T-helper 1 cell treated with Interleukin-12 subunit alpha and Interleukin-12 subunit beta and Interleukin-4 antibody, amounts not matched to agents 30 ng/mL and 1 ng/mL, for 36 hours (primary cell): ENCODE measurements around the gene R3HDM2. TPM values are rescaled to one million over a fixed set of nuclear protein-coding genes. Genes with fewer than 3 reads are reported as not detected.
"Not testable (repeated sequence)": the region's sequence is repeated elsewhere in the genome, so short reads cannot be mapped to it uniquely, and the experiment has no call there.

Source experiments
- intact Hi-C: fragments of 100-400 bp; cut with micrococcal nuclease; formaldehyde crosslinking; loops from one replicate; pipeline ENCODE4 v1.15.1; 2024
- total RNA-seq: library from RNA; stranded (reverse); gene quantifications from 2 replicates; pipeline ENCODE4 v1.2.3, GENCODE V29; 2022

R3HDM2 gene
- total RNA-seq, 1 donor from 2014 or later, result 68.3 TPM

GRCh38 chr12:57454566-57455373 lies 23.9 kb upstream of the R3HDM2 start, which contains the start of gene INHBE:
Gene INHBE, plus strand, starts transcription at chr12:57455307. Its CDS starts 230 bp downstream, at chr12:57455537.
- intact Hi-C loops, result loop anchor here (5.0 kb wide), 2 partner anchors 288 to 392 kb away; no protein-coding TSS in a partner anchor

DNA sequence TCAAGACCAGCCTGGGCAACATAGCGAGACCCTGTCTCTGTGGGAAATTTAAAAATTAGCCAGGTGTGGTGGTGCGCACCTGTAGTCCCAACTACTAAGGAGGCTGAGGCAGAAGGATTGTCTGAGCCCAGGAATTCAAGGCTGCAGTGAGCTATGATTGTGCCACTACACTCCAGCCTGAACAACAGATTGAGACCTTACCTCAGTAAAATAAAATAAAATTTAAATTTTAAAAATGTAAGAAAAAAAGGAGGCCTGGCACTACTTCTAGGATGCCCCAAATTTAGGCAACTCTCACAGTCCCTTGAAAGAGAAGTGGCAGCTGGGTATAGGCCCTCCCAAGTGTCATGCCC lies 23.3 kb upstream of the R3HDM2 start:
- intact Hi-C loops, result no loop called here

GRCh38 chr12:57452937-57453509 lies 22.2 kb upstream of the R3HDM2 start:
- intact Hi-C loops, result loop anchor here (1.0 kb wide), 4 partner anchors 22 to 190 kb away; partner anchors contain the start of gene R3HDM2

- intact Hi-C loops, result no loop called here
Observed at GRCh38 chr12:57452181-57452936, 21.5 kb upstream of the R3HDM2 start.

DNA sequence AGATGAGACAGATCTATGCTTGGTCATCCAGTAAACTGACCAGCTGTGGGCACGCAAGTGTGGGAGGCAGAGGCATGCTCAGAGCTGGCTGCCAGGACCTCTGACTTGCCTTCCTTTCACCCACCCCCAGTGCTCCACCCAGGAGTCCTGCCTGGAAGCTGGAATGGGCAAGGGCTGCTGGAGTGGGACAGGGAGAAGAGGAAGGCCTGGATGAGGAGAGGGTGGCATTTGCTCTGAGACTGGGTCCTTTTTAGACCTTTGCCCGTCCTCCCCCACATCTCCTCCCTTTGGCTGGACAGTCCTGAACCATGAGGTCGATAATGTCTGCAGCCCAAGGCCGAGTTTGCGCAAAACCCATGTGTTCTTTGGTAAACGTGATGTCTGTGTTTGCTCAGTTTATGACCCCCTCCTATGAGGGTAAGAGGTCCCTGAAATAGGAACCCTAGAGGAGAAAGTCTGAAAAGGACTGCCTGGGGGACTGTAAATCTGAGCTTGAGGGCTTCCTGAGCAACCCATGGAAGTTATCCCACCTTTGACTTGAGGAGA lies 20.5 kb upstream of the R3HDM2 start:
- intact Hi-C loops, result no loop called here

DNA sequence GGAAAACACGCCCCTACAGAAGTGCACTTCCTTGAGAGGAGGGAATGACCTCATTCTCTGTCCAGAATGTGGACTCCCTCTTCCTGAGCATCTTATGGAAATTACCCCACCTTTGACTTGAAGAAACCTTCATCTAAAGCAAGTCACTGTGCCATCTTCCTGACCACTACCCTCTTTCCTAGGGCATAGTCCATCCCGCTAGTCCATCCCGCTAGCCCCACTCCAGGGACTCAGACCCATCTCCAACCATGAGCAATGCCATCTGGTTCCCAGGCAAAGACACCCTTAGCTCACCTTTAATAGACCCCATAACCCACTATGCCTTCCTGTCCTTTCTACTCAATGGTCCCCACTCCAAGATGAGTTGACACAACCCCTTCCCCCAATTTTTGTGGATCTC lies 19.2 kb upstream of the R3HDM2 start:
- intact Hi-C loops, result no loop called here

- intact Hi-C loops, result no loop called here
Observed at GRCh38 chr12:57449375-57449774, 18.5 kb upstream of the R3HDM2 start.

- intact Hi-C loops, result no loop called here
Observed at GRCh38 chr12:57448669-57449068, 17.8 kb upstream of the R3HDM2 start.

DNA sequence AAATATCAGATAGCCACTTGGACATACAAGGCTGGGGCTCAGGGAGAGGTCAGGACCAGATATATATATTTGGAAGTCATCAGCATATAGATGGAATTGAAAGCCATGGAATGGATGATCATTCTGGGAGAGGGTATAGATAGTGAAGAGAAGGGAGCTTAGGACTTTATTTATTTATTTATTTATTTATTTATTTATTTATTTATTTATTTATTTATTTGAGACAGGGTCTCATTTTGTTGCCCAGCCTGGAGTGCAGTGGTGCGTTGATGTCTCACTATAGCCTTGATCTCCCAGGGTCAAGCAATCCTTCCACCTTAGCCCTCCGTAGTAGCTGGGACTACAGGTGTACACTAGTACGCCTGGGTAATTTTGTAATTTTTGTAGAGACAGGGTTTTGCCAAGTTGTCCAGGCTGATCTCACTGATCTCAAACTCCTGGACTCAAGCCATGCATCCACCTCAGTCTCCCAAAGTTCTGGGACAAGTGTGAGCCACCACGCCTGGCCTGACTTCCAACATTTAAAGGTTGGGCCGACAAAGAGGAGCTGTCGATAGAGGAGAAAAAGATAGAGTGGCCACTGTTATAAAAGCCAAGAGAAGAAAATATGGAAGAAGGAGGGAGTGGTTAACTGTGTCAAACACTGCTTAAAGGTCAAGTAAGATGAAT lies 15.6 kb upstream of the R3HDM2 start:
- intact Hi-C loops, result no loop called here

- intact Hi-C loops, result no loop called here
Observed at GRCh38 chr12:57444744-57445143, 13.9 kb upstream of the R3HDM2 start.

GRCh38 chr12:57444337-57444736 lies 13.5 kb upstream of the R3HDM2 start:
- intact Hi-C loops, result not testable (repeated sequence)

- intact Hi-C loops, result no loop called here
Observed at GRCh38 chr12:57441846-57442427, 11.1 kb upstream of the R3HDM2 start.

DNA sequence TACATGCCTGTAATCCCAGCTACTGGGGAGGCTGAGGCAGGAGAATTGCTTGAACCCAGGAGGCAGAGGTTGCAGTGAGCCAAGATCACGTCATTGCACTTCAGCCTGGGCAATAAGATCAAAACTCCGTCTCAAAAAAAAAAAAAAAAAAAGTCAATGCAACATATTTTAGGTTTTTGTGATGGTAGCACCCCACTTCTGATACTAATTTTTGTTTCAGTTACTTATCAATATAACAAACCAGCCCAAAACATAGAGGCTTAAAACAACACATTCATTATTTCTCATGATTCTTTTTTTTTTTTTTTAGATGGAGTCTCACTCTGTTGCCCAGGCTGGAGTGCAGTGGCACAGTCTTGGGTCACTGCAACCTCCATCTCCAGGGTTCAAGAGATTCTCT lies 10.6 kb upstream of the R3HDM2 start:
- intact Hi-C loops, result not testable (repeated sequence)

DNA sequence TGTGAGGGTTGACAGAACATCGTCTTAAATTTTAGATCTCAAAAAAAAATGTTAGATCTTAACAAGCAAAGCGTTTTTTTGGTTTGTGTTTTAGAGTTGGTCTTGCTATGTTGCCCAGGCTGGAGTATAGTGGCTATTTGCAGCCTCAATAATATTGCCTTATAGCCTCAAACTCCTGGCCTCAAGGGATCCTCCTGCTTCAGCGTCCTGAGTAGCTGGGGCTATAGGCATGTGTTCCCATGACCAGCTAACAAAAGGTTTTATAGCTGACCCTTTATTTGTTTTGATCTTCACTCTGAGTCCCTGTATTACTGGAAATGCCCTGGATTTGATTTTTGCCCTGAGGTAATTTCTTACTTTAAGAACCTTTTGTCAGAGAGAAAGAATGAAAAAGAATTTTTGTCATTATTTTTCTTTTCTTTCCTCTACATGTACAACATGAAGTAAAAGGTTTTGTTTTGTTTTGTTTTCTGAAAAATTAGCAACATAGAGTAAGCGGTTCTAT lies 9.0 kb upstream of the R3HDM2 start:
- intact Hi-C loops, result no loop called here

- intact Hi-C loops, result no loop called here
Observed at GRCh38 chr12:57438400-57438799, 7.6 kb upstream of the R3HDM2 start.

DNA sequence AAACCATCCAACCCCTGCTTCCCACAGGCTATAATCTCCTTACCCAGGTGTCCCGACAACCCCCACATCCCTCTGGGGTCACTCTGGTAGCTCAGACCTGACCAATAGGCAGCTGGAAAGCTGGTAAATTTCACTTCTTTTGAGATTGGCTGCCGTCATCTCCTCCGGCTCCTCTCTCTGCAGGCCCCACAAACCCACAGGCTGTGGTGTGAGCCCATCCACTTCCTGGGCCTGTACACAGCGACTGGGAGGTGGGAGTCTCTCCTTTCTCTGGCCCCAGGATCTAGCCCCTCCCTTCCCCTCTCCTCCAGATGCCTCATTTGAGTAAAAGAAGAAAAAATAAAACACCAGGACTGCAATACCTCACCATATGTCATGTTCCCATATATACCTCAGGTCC lies 4.5 kb upstream of the R3HDM2 start:
- intact Hi-C loops, result no loop called here

DNA sequence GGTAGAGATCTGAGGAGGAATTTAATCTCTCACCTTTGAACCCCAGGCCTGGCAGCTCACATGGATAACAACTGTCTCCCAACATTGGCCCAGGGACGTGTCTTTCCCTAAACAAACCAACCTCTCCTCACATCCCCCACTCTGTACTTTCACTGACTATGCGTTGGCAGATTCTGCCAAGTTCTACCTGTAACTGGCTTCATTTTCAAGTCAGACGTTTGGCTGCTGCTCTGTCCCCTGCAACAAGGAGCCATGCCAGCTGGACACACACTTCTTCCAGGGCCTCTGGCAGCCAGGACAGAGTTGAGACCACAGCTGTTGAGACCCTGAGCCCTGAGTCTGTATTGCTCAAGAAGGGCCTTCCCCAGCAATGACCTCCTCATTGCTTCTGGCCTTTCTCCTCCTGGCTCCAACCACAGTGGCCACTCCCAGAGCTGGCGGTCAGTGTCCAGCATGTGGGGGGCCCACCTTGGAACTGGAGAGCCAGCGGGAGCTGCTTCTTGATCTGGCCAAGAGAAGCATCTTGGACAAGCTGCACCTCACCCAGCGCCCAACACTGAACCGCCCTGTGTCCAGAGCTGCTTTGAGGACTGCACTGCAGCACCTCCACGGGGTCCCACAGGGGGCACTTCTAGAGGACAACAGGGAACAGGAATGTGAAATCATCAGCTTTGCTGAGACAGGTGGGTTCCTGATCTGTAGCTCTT lies 3.8 kb upstream of the R3HDM2 start, which contains the start of gene INHBC:
TSS of gene INHBC (plus strand) at position 268 of the 707 bp plus-strand sequence. CDS start at position 371, 103 bp downstream.
- intact Hi-C loops, result loop anchor here (5.0 kb wide), 1 partner anchor 797 kb away; no protein-coding TSS in a partner anchor

- intact Hi-C loops, result loop anchor here (5.0 kb wide), 1 partner anchor 796 kb away; no protein-coding TSS in a partner anchor
Observed at GRCh38 chr12:57433370-57433769, 2.5 kb upstream of the R3HDM2 start.

DNA sequence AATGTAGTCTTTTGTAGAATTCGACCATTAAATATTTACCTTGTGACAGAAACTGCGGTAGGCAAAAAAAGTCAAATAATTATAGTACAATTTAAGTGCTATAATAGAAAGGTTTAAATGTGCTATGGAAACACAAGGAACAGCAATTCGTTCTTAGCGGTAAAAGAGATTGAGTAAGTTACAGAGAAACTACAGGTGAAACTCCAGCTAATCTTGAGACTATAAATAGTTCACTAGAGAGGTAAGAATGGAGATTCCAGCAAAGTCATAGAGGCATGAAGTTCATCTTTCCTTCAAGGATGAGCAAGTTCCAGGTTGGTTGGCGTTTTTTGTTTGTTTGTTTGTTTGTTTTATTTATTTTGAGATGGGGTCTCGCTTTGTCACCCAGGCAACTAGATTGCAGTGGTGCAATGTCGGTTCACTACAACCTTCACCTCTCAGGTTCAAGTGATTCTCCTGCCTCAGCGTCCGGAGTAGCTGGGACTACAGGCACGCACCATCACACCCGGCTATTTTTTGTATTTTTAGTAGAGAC lies 878 bp upstream of the R3HDM2 start:
- intact Hi-C loops, result loop anchor here (1.0 to 5.0 kb wide), 12 partner anchors 22 to 1459 kb away; partner anchors contain the start of genes ARHGAP9, CDK4, DCTN2 and GLI1
